GM23338 (cell line): ENCODE measurements around the gene MYO7B. TPM values are rescaled to one million over a fixed set of nuclear protein-coding genes. Genes with fewer than 3 reads are reported as not detected.

ENCODE experiments used
- ATAC-seq: fragments of 200-7000 bp; cut with Tn5 transposase; 3 replicates; pipeline ENCODE4 v1.9.1; 2020
- DNase-seq: peaks from one replicate; pipeline ENCODE4 v3.0.0-alpha.2; 2015; ENCODE audit warnings: low spot score
- H2AFZ ChIP-seq: fragments of 200-600 bp; sonication (generic); 2 replicates; pipeline ENCODE4 v1.8.0; 2016; ENCODE audit warnings: antibody characterized with exemption, mild to moderate bottlenecking, moderate library complexity
- H3F3A ChIP-seq: fragments of 200-600 bp; sonication (generic); replicated peaks from 2 replicates; pipeline ENCODE4 v1.8.0; 2017; ENCODE audit warnings: antibody characterized with exemption, mixed run types, low read depth
- H3K27ac ChIP-seq: fragments of 200-600 bp; sonication (generic); 2 replicates; pipeline ENCODE4 v1.6.1; 2016; ENCODE audit warnings: low read depth
- H3K27me3 ChIP-seq: fragments of 200-600 bp; sonication (generic); 2 replicates; pipeline ENCODE4 v1.8.0; 2016; ENCODE audit warnings: mild to moderate bottlenecking, mixed run types, moderate library complexity; ENCODE audit not compliant: insufficient read depth
- H3K36me3 ChIP-seq: fragments of 200-600 bp; sonication (generic); 2 replicates; pipeline ENCODE4 v1.8.0; 2016; ENCODE audit warnings: mild to moderate bottlenecking; ENCODE audit not compliant: insufficient read depth
- H3K4me1 ChIP-seq: fragments of 200-600 bp; sonication (generic); 2 replicates; pipeline ENCODE4 v1.8.0; 2016; ENCODE audit warnings: mild to moderate bottlenecking, moderate library complexity; ENCODE audit not compliant: insufficient read depth
- H3K4me2 ChIP-seq: fragments of 200-600 bp; sonication (generic); 2 replicates; pipeline ENCODE4 v1.7.1; 2017; ENCODE audit warnings: mixed run types
- H3K4me3 ChIP-seq: fragments of 200-600 bp; sonication (generic); 2 replicates; pipeline ENCODE4 v1.6.1; 2016; ENCODE audit warnings: mixed run types
- H3K79me2 ChIP-seq: fragments of 200-600 bp; sonication (generic); replicated peaks from 2 replicates; pipeline ENCODE4 v1.8.0; 2017; ENCODE audit warnings: mild to moderate bottlenecking; ENCODE audit not compliant: insufficient read depth
- H3K9me2 ChIP-seq: fragments of 200-600 bp; sonication (generic); 2 replicates; pipeline ENCODE4 v1.8.0; 2017; ENCODE audit not compliant: insufficient read depth
- H4K20me1 ChIP-seq: fragments of 200-600 bp; sonication (generic); replicated peaks from 2 replicates; pipeline ENCODE4 v1.8.0; 2017; ENCODE audit warnings: mild to moderate bottlenecking; ENCODE audit not compliant: insufficient read depth
- H3K27ac Mint-ChIP-seq: 2 replicates; pipeline ENCODE4 v1.8.0; 2020; ENCODE audit warnings: inconsistent platforms, mild to moderate bottlenecking, moderate library complexity, mixed read lengths
- H3K27me3 Mint-ChIP-seq: 3 replicates; pipeline ENCODE4 v1.8.0; 2022; ENCODE audit warnings: low read depth, mild to moderate bottlenecking, moderate library complexity, mixed read lengths, inconsistent platforms; ENCODE audit not compliant: insufficient read depth, poor library complexity
- H3K36me3 Mint-ChIP-seq: 3 replicates; pipeline ENCODE4 v1.8.0; 2021; ENCODE audit warnings: low read depth, mild to moderate bottlenecking, inconsistent platforms, moderate library complexity, mixed read lengths
- H3K4me1 Mint-ChIP-seq: 3 replicates; pipeline ENCODE4 v1.8.0; 2020; ENCODE audit warnings: mild to moderate bottlenecking, inconsistent platforms, mixed read lengths
- H3K4me3 Mint-ChIP-seq: 3 replicates; pipeline ENCODE4 v1.8.0; 2021; ENCODE audit warnings: moderate library complexity, mild to moderate bottlenecking, inconsistent platforms, mixed read lengths
- H3K9me3 Mint-ChIP-seq: 3 replicates; pipeline ENCODE4 v1.8.0; 2020; ENCODE audit warnings: moderate library complexity, mild to moderate bottlenecking, inconsistent platforms, mixed read lengths
- CREB1 ChIP-seq: fragments of 250-450 bp; sonication (Bioruptor Pico); IDR thresholded peaks from 2 replicates; pipeline ENCODE4 v1.5.0; 2020; ENCODE audit warnings: low read depth, mild to moderate bottlenecking, moderate library complexity
- CTCF ChIP-seq, 2 experiments: fragments of 200-600 bp in 1 of 2; sonication (generic) in 1 of 2; conservative IDR thresholded peaks; 2 replicates each; pipeline versions ENCODE4 v1.5.1 to v1.6.1; 2016 to 2017; ENCODE audit warnings: antibody characterized with exemption in 2 of 2, low read depth in 2 of 2, mild to moderate bottlenecking in 2 of 2, moderate library complexity in 1 of 2
- ETS1 ChIP-seq: IDR thresholded peaks from 2 replicates; pipeline ENCODE4 v1.6.1; 2016; ENCODE audit warnings: antibody characterized with exemption
- EZH2 ChIP-seq: fragments of 200-600 bp; sonication (generic); IDR thresholded peaks from one replicate; pipeline ENCODE4 v1.8.0; 2017; ENCODE audit warnings: antibody characterized with exemption, mild to moderate bottlenecking, low read depth; ENCODE audit not compliant: unreplicated experiment
- EZH2phosphoT487 ChIP-seq: fragments of 200-600 bp; sonication (generic); IDR thresholded peaks from one replicate; pipeline ENCODE4 v1.8.1; 2018; ENCODE audit warnings: antibody characterized with exemption; ENCODE audit not compliant: unreplicated experiment
- JUNB ChIP-seq: IDR thresholded peaks from one replicate; pipeline ENCODE4 v1.6.1; 2016; ENCODE audit warnings: antibody characterized with exemption; ENCODE audit not compliant: unreplicated experiment
- NANOG ChIP-seq: IDR thresholded peaks from 2 replicates; pipeline ENCODE4 v1.6.1; 2016; ENCODE audit warnings: antibody characterized with exemption, borderline replicate concordance
- POLR2AphosphoS5 ChIP-seq: IDR thresholded peaks from 2 replicates; pipeline ENCODE4 v1.6.1; 2016; ENCODE audit warnings: antibody characterized with exemption, low read depth
- REST ChIP-seq: IDR thresholded peaks from one replicate; pipeline ENCODE4 v1.6.1; 2018; ENCODE audit warnings: antibody characterized with exemption; ENCODE audit not compliant: unreplicated experiment
- STAT1 ChIP-seq: IDR thresholded peaks from one replicate; pipeline ENCODE4 v1.6.1; 2016; ENCODE audit warnings: antibody characterized with exemption; ENCODE audit not compliant: unreplicated experiment
- ZNF114 ChIP-seq: fragments of 250-450 bp; sonication (Bioruptor Pico); IDR thresholded peaks from 2 replicates; pipeline ENCODE4 v1.5.0; 2020; ENCODE audit warnings: mild to moderate bottlenecking, moderate library complexity
- ZNF331 ChIP-seq: fragments of 250-450 bp; sonication (Bioruptor Pico); IDR thresholded peaks from 2 replicates; pipeline ENCODE4 v1.5.0; 2020; ENCODE audit warnings: low read depth, mild to moderate bottlenecking, moderate library complexity
- ZNF462 ChIP-seq: fragments of 250-450 bp; sonication (Bioruptor Pico); IDR thresholded peaks from 2 replicates; pipeline ENCODE4 v1.5.0; 2020; ENCODE audit warnings: mild to moderate bottlenecking, moderate library complexity
- polyA plus RNA-seq: library from polyadenylated mRNA; unstranded; fragments of >200 nt; fragmentation: Nextera tagmentation; extraction: Ambion mirVana; gene quantifications from 2 replicates; pipeline ENCODE4 v1.2.1, GENCODE V29; 2016
- total RNA-seq: library from RNA; depleted of rRNA; stranded (reverse); fragments of >200 nt; shearing (Covaris generic); gene quantifications from 2 replicates; pipeline ENCODE4 v1.2.3, GENCODE V29; 2014

Gene MYO7B
- total and polyA plus RNA-seq, 2 experiments from 2014 or later = not detected

- 0 out of 3 replicates have a peak overlapping the region, but pooled peaks have one; percentile 7 for H3K4me3 Mint-ChIP-seq
- H3K79me2 ChIP-seq = peaks cover 76% of the 10 kb centered on the region
Measured at GRCh38 chr2:127523269-127523939, 12.1 kb upstream of the MYO7B start.

More at GRCh38 chr2:127523269-127523939, 12.1 kb upstream of the MYO7B start:
- H3K4me1 Mint-ChIP-seq = peaks cover 16% of the 10 kb centered on the region
- no peak overlapping the region for H3K4me2 ChIP-seq
- no peaks in the 10 kb centered on the region for H3K9me3 Mint-ChIP-seq
- H3K27me3 Mint-ChIP-seq = peaks cover 12% of the 10 kb centered on the region
- H3K27me3 ChIP-seq = no peaks in the 10 kb centered on the region
- ATAC-seq (no peak), DNase-seq (no peak)
- no peaks in the 10 kb centered on the region for H3F3A ChIP-seq
- no peak overlapping the region for H3K27ac ChIP-seq
- peaks cover 12% of the 10 kb centered on the region for H3K4me1 ChIP-seq
- H3K27ac Mint-ChIP-seq = no peak overlapping the region
- H2AFZ ChIP-seq = no peak overlapping the region
- H4K20me1 ChIP-seq = peaks cover 34% of the 10 kb centered on the region
- H3K36me3 Mint-ChIP-seq = peaks cover 42% of the 10 kb centered on the region
- no peak for TF ChIP-seq REST
- no peak for TF ChIP-seq POLR2AphosphoS5
- TF ChIP-seq ZNF462 = no peak
- TF ChIP-seq NANOG = no peak
- no peak for TF ChIP-seq CTCF (conservative IDR thresholded peaks at IDR 0.05; ENCODE audit: low read depth in 2 of 2)
- no peak for TF ChIP-seq ZNF114 (CRISPR knock-in tag)
- no peak for TF ChIP-seq STAT1
- TF ChIP-seq ZNF331 = no peak
- no peak for TF ChIP-seq EZH2phosphoT487
- TF ChIP-seq EZH2 = no peak
- no peak for TF ChIP-seq JUNB
- no peak for TF ChIP-seq ETS1
- TF ChIP-seq CREB1 (CRISPR knock-in tag) = no peak
- H3K9me2 ChIP-seq = no peaks in the 10 kb centered on the region
- H3K4me3 ChIP-seq = no peak overlapping the region
- H3K36me3 ChIP-seq = peaks cover 25% of the 10 kb centered on the region
